Stimulated activated effector memory CD8-positive, alpha-beta T cell treated with anti-CD3 and anti-CD28 coated beads, Interleukin-12 subunit alpha, Interleukin-12 subunit beta, amount 100 ng/mL, for 72 hours (primary cell): ENCODE data around the gene ERFE.
"Not testable (repeated sequence)": the region's sequence is repeated elsewhere in the genome, so short reads cannot be mapped to it uniquely, and the experiment has no call there.

Source experiments
- ATAC-seq: fragments of 150-1000 bp; cut with Tn5 transposase; 2 replicates; pipeline ENCODE4 v1.10.0; 2021
- DNase-seq, 2 donors: peaks; one replicate each; pipeline ENCODE4 v3.0.0; 2021 to 2022; ENCODE audit warnings: low spot score in 2 of 2
- H3K27ac Mint-ChIP-seq: one replicate; pipeline ENCODE4 v1.8.0; 2022; ENCODE audit warnings: mild to moderate bottlenecking, mixed read lengths
- H3K36me3 Mint-ChIP-seq: one replicate; pipeline ENCODE4 v1.8.0; 2022; ENCODE audit warnings: mild to moderate bottlenecking, mixed read lengths
- H3K4me1 Mint-ChIP-seq: one replicate; pipeline ENCODE4 v1.8.0; 2022; ENCODE audit warnings: mixed read lengths
- H3K4me3 Mint-ChIP-seq: one replicate; pipeline ENCODE4 v1.8.0; 2022; ENCODE audit warnings: mild to moderate bottlenecking, mixed read lengths
- H3K9me3 Mint-ChIP-seq: one replicate; pipeline ENCODE4 v1.8.0; 2022; ENCODE audit warnings: mixed read lengths

Gene ERFE, protein sequence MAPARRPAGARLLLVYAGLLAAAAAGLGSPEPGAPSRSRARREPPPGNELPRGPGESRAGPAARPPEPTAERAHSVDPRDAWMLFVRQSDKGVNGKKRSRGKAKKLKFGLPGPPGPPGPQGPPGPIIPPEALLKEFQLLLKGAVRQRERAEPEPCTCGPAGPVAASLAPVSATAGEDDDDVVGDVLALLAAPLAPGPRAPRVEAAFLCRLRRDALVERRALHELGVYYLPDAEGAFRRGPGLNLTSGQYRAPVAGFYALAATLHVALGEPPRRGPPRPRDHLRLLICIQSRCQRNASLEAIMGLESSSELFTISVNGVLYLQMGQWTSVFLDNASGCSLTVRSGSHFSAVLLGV

DNA sequence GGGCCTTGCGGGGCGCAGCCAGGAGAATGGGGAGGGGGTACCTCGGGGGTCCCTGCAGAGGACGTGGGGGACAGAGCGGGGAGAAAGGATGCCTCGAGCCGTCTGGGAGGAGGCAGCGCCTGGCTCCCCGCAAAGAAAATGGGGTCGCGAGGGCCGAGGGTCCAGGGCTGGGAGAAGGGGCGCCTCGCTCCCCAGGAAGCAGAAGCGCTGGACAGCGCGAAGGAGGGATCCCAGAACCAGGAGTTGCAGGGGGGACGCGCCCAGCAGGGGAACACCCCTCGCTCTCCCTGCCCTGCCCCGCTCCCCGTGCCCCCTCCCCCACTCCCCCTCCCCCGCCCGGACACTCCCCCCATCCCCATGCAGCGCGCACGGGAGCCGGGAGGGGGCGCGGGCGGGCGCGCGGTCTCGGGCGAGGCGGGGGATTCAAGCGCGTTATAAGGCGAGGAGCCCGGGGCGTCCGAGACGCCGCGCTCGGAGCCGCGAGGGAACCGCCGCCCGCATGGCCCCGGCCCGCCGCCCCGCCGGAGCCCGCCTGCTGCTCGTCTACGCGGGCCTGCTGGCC lies at the start of gene ERFE:
ERFE (plus strand) TSS at position 462 of the 562 bp plus-strand sequence; CDS start at position 500, 38 bp downstream.
- Mint-ChIP-seq H3K36me3 (no peaks in the 10 kb centered on the region), H3K9me3 (no peaks in the 10 kb centered on the region), H3K4me1 (peaks cover 7% of the 10 kb centered on the region), H3K4me3 (peak within 1 kb of the TSS; percentile 59), H3K27ac (no peak within 1 kb of the TSS)
- DNase-seq (peak; percentile 30 to 70), ATAC-seq (peak; percentile 62)

DNA sequence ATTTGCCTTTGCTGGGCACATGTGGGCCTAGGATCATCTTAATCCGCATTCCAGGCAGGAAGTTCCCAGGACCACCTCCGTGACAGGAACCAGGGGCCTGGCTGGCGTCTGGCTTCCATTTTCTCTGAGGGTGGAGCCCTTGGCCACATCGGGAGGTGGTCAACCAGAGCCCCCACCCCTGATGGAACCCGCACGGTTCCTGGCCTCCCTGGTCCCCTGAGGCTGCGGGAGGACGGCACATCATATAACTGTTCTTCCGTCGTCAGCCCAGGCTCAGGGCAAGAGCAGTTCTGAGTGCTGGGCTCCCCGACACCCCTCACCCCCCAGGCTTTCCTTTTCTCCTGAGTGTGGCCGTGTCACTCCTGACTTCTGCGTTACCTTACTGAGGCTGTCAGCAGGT lies 45.2 kb upstream of the ERFE start:
- H3K4me3 Mint-ChIP-seq: no peak overlapping the region
- H3K36me3 Mint-ChIP-seq: no peaks in the 10 kb centered on the region
- no peak for DNase-seq
- H3K9me3 Mint-ChIP-seq: peaks cover 12% of the 10 kb centered on the region
- H3K4me1 Mint-ChIP-seq: no peaks in the 10 kb centered on the region
- no peak for ATAC-seq
- H3K27ac Mint-ChIP-seq: no peak overlapping the region

DNA sequence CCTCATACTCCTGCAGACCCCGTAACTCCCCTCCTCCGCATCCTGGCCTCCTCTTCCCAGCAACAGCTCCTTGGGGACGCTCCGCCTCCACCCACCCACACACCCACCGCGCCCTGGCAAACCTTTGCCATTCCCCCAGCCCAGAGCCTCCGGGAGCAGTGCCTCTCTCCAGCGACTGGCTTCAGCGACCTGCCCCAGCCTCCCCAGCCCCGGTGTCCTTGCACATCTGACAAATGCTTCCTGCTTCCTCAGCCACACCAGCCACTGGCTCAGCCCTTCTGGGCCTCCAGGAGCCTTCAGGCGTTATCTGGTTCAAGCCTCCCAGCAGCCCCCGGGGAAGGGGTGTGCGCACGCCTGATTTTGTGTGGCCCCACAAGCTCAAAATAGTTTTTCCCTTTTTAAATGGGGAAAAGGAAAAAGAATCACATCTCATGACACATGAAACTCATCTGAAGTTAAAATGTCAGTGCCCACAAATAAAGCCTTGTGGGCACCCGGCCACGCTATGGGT lies 44.4 kb upstream of the ERFE start:
- ATAC-seq (no peak), DNase-seq (no peak)
- Mint-ChIP-seq H3K4me1 (no peaks in the 10 kb centered on the region), H3K27ac (peak overlapping the region; percentile 60), H3K9me3 (peaks cover 12% of the 10 kb centered on the region), H3K4me3 (no peak overlapping the region), H3K36me3 (no peaks in the 10 kb centered on the region)

DNA sequence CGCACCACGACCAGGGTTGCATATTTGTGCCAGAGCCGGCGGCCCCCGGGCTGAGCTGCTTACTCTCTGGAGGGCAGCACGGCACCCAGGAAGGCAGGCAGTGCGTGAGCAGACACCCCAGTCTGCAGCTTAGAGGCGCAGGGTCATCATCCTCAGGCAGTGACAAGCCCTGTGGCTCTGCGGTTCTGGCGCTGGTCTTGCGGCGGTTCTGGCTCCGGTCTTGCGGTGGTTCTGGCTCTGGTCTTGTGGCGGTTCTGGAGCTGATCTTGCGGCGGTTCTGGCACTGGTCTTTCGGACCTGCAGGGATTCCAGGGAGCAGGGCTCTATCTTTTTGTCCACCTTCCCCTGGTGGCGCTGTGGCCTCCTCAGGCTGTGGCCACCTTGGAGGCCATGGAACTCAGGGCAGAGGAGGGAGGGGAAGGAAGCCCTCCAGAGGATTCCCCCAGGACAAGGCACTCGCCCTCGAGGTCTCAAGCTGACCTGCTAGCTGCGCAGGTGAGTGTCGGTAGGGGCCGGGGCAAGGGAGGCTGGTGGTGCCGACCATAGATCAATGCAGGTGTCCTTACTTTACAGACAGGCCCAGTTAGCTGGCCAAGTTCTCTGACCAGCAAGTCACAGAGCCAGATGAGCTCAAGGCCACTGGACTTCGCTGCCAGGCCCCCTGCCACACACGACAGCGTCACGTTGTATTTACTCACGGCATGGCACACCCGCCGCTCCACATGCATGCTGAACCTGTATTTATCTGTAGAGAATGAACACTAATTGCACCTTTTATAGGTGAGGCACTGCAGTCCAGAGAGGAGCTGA lies 43.7 kb upstream of the ERFE start:
- Mint-ChIP-seq H3K4me3 (no peak overlapping the region), H3K4me1 (no peaks in the 10 kb centered on the region), H3K27ac (no peak overlapping the region), H3K9me3 (peaks cover 12% of the 10 kb centered on the region), H3K36me3 (no peaks in the 10 kb centered on the region)
- ATAC-seq (no peak), DNase-seq (no peak)

DNA sequence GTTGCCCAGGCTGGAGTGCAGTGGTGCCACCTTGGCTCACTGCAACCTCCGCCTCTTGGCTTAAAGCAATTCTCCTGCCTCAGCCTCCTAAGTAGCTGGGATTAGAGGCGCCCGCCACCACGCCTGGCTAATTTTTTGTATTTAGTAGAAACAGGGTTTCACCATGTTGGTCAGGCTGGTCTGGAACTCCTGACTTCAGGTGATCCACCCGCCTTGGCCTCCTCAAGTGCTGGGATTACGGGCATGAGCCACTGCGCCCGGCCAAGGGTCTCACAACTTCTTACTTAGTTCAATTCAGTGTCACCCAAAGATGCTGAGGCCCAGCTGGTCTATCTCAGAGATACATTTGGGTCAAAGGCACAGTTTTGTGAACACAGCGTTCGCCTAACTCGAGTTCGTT lies 43.1 kb upstream of the ERFE start:
- H3K4me3 Mint-ChIP-seq, DNase-seq, H3K27ac Mint-ChIP-seq, H3K4me1 Mint-ChIP-seq, H3K36me3 Mint-ChIP-seq, ATAC-seq: not testable (repeated sequence)
- peaks cover 12% of the 10 kb centered on the region for H3K9me3 Mint-ChIP-seq

DNA sequence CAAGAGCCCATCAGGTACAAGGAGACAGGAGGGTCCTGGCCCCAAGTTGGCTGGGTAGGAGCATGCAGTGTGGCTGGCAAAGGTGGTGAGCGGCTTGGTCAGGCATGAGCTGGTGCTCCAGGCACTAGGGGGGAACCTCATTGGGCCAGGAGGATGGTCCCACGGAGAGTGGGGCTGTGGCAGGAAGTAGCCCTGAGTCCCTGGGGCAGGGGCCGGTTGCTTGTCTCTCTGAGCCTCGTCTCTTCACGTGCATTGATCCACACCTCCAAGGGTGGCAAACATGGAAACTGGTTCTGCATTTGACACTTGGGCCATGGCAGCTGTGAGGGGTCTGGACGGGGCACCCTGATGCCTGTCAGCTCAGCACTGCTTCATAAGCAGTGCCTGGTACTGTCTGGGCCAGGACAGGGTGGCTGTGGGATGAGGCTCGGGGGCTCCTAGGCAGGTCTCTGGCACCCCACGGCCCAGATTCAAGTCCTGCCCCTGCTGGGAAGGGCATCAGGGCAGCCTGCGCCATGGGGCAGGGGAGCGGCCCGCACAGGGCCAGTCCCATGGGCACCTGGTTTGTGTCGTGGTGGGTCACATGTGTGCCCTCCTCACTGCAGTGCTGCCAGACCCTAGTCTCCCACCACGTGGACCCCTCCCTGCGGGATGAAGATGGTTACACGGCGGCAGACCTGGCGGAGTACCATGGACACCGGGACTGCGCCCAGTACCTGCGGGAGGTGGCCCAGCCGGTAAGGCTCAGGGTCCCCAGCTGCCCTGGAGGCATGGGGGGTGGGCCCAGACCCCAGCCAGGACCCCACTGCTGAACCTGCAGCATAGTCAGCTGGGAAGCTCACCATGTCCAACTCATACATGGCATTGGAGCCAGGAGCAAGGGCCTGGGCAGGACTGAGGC lies 42.2 kb upstream of the ERFE start:
- no peak for DNase-seq
- peaks cover 9% of the 10 kb centered on the region for H3K9me3 Mint-ChIP-seq
- H3K36me3 Mint-ChIP-seq: no peaks in the 10 kb centered on the region

DNA sequence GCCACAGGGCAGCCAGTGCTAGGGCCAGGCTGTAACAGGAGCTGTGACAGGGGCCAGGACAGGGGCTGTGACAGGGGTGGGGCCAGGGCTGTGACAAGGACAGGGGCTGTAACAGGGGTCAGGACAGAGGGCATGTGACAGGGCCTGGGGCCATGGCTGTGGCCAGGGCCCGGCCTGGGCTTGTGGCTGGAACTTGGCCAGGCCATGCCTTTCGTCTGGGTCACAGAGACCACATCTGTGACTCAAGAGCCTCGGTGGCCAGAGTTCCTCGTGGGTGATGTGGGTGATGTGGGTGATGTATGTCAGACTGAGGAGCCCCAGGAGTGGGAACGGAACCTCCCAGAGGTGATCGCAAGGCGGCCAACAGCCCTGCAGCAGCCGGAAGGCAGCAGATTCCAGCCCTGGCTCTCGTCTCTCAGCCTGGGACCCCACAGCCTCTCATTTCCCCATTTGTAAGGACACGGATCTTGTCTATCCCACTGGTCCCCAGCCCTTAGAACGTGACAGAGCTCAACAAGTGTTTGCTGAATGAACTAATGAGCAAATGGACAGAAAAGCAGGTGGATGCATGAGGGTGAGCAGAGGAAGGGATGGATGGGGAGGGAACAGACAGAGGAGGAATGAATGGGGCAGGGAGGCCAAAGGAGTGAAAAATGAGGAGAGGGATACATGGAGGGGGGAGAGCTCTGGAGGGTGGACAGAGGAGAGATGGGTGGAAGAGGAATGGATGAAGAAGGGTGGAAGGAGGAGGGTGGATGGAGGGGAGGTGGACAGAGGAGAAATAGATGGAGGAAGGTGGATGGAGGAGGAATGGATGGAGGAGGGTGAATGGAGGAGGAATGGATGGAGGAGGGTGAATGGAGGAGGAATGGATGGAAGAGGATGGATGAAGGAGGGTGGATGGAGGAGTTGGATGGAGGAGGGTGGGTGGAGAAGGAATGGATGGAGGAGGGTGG lies 41.3 kb upstream of the ERFE start:
- no peaks in the 10 kb centered on the region for H3K4me1 Mint-ChIP-seq
- no peak overlapping the region for H3K4me3 Mint-ChIP-seq
- no peaks in the 10 kb centered on the region for H3K36me3 Mint-ChIP-seq
- DNase-seq: no peak
- peaks cover 9% of the 10 kb centered on the region for H3K9me3 Mint-ChIP-seq
- no peak overlapping the region for H3K27ac Mint-ChIP-seq
- no peak for ATAC-seq

More for the DNA sequence above, 42.2 kb upstream of the ERFE start:
- Mint-ChIP-seq H3K4me3 (no peak overlapping the region), H3K27ac (no peak overlapping the region), H3K4me1 (no peaks in the 10 kb centered on the region)
- ATAC-seq: no peak

DNA sequence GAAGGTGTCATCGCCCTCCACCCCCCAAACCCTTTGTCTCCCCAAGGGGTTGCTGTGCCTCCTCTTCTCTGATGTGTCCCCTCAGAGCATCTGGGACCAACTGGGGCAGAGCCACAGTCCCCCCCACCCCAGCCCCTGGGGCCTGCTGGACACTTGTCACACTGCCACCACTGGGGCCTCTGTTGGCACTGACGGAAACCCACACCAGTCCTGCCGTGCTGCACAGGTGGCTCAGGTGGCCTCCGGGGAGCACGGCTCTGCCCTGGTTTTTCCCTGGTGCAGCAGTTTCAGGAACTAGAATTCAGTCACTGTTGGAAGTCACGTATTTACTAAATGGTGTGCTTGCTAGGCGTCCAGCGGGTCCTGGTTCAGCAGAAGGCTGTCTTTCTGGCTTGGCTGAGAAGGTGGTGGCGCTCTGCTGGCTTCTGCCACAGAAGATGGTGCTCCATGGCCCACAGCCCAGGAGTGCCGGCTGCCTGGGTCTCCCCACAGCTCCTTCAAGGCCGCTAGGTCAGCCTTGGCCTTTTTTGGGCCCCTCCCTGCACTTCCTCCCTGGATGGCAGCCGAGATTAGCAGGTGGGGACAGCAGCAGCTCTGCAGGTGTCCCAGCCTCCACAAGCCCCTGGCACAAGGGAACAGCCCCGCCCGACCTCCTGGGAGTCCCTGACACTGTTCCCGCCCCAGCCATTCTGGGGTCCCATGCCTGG lies 38.9 kb upstream of the ERFE start:
- Mint-ChIP-seq H3K36me3 (no peaks in the 10 kb centered on the region), H3K4me3 (no peak overlapping the region), H3K9me3 (no peaks in the 10 kb centered on the region), H3K27ac (no peak overlapping the region), H3K4me1 (no peaks in the 10 kb centered on the region)
- DNase-seq: no peak
- peak; percentile 3 for ATAC-seq

DNA sequence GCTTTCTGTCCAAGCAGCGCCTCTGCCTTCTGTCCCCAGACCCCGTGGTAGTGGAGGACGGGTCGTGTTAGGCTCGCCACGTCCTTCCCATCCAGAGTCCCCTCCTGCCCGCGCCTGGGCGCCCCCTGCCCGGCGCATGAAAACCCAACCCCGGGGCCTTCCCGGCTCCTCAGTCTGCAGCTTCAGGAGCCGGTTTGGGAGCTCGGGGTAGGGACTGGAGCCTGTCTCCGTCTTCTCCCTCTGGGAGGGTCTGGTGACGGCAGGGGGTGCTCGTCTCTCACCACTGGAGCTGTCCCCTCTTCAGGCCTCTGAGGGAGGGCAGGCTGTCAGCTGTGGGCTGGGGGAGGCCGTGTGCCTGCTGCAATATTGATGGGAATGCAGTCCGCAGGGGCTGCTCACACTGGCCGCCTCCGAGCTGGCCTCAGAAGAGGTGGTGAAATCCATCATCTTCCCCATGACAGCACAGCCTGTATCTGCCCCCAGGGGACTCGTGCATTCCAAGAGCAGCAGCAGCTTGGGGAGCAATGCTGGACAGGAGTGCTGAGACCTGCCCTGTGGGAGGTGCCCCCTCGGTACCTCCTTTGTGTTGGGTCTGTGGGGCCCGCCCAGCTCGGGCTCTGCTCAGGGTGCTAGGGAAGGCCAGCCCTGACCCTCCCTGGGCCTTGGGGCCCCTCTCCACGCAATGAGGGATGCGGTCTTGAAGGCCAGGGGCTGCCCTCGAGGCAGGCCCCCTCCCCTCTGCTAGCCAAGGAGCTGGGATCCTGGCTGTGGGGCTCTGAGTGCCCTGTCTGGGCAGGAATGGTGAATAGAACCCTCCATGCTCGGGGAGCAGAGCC lies 38.1 kb upstream of the ERFE start:
- no peaks in the 10 kb centered on the region for H3K36me3 Mint-ChIP-seq
- no peaks in the 10 kb centered on the region for H3K9me3 Mint-ChIP-seq
- no peak overlapping the region for H3K4me3 Mint-ChIP-seq
- DNase-seq: no peak
- no peak overlapping the region for H3K27ac Mint-ChIP-seq
- ATAC-seq: no peak
- H3K4me1 Mint-ChIP-seq: no peaks in the 10 kb centered on the region

DNA sequence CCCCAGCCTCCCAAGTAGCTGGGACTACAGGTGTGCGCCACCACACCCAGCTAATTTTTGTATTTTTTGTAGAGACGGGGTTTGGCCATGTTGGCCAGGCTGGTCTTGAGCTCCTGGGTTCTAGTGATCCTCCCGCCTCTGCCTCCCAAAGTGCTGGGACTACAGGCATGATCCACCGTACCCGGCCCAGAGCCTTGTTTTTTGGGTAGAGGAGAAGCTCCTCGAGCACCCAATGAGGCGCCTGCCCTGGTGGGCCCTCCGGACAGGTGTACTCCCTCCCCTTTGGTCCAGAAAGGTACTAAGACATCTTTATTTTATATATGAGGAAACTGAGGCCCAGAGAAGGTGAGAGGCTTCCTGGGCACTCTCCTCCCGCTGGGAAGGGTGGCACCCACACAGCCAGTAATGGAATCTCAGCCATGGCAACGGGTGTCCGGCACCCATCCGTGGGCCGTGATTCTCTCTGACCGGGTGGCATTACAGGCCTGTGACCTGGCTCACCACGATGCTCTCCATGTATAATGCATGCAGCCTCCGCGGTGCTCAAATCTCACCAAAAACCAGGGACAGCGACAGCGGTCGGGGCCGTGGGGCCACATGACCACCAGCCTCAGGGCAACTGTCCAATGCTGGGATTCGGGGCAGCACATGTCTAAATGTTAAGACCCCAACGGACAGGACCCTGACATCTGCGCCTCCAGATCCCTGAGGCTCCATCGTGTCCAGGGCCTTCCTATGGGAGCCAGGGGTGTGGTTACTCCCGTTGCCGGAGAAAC lies 37.1 kb upstream of the ERFE start:
- Mint-ChIP-seq H3K4me3 (no peak overlapping the region), H3K36me3 (no peaks in the 10 kb centered on the region), H3K4me1 (no peaks in the 10 kb centered on the region), H3K27ac (no peak overlapping the region), H3K9me3 (no peaks in the 10 kb centered on the region)
- DNase-seq: no peak
- ATAC-seq: no peak

DNA sequence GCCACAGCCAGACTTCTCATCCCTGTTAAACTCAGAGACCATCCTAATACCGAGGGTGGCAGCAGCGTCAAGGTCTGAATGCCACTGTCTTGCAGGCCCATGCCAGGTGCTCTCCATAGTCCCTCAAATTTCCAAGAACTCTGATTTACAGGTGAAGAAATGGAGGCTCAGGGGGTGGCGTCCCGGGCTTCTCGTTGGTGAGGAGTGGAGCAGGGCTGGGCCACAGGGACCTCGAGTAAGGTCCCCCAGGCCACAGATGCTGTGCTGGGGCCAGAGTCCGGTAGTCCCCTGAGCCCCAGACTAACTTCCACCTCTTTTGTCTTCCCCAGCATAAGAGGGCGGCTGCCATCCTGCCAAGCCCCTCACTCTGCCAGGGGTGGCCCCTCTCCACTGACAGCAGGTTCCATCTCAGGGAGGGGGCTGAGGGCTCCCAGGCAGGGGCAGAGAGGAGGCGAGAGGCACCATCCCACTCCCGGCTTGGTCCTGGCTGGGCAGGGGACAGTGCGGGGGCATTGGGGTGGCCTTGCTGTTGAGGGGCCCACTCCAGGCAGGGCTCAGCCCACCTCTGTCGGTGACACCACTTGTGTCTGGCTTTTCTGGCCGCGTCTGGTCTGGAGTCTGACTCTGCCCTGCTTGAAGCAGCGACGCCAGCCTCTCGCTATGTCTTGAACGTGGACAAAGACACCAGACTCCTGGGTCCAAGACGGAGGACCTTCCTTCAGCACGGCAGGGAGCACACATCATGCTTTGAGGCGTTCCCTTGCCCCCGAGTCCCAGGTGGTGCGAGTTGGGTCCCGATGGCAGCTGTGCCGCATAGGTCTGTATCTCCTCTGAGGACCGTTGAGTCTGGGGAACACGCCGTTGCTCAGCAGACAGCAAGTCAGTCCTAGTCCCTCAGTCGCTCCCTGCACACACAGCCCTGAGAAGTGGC lies 36.2 kb upstream of the ERFE start:
- H3K4me3 Mint-ChIP-seq: no peak overlapping the region
- no peak for ATAC-seq

More for the DNA sequence above, 36.2 kb upstream of the ERFE start:
- no peaks in the 10 kb centered on the region for H3K9me3 Mint-ChIP-seq
- H3K27ac Mint-ChIP-seq: no peak overlapping the region
- no peaks in the 10 kb centered on the region for H3K36me3 Mint-ChIP-seq
- H3K4me1 Mint-ChIP-seq: no peaks in the 10 kb centered on the region
- DNase-seq: no peak
